ENCODE results near the gene THOC1.
"Not testable (repeated sequence)": the region's sequence is repeated elsewhere in the genome, so short reads cannot be mapped to it uniquely, and the experiment has no call there.

THOC1 gene

GRCh38 chr18:267688-268552 is at the start of gene THOC1:
THOC1 (minus strand) TSS chr18:268047; CDS start chr18:268019, 28 bp downstream.
- DNase-seq (ENCODE audit: low read depth in 2 of 2) = peak; percentile 85 to 94

- no peak for DNase-seq (ENCODE audit: low read depth in 2 of 2)
These were observed 49.8 kb upstream of the THOC1 start for GRCh38 chr18:317618-318017.

GRCh38 chr18:316393-316792 is 48.5 kb upstream of the THOC1 start:
- DNase-seq (ENCODE audit: low read depth in 2 of 2) = no peak

GRCh38 chr18:313931-314330 is 46.1 kb upstream of the THOC1 start:
- no peak for DNase-seq (ENCODE audit: low read depth in 2 of 2)

- DNase-seq (ENCODE audit: low read depth in 2 of 2) = no peak
These were observed 44.6 kb upstream of the THOC1 start for GRCh38 chr18:312415-312814.

GRCh38 chr18:310042-310441 is 42.2 kb upstream of the THOC1 start:
- DNase-seq (ENCODE audit: low read depth in 2 of 2) = no peak

- DNase-seq (ENCODE audit: low read depth in 2 of 2) = not testable (repeated sequence)
These were observed 40.2 kb upstream of the THOC1 start for GRCh38 chr18:308086-308485.

GRCh38 chr18:306608-307255 is 38.9 kb upstream of the THOC1 start:
- DNase-seq (ENCODE audit: low read depth in 2 of 2) = no peak

GRCh38 chr18:305003-305501 is 37.2 kb upstream of the THOC1 start:
- no peak for DNase-seq (ENCODE audit: low read depth in 2 of 2)

GRCh38 chr18:303607-304006 is 35.8 kb upstream of the THOC1 start:
- DNase-seq (ENCODE audit: low read depth in 2 of 2) = no peak

GRCh38 chr18:303011-303410 is 35.2 kb upstream of the THOC1 start:
- DNase-seq (ENCODE audit: low read depth in 2 of 2) = no peak

GRCh38 chr18:302097-302496 is 34.2 kb upstream of the THOC1 start:
- no peak for DNase-seq (ENCODE audit: low read depth in 2 of 2)

- no peak for DNase-seq (ENCODE audit: low read depth in 2 of 2)
These were observed 30.1 kb upstream of the THOC1 start for GRCh38 chr18:297936-298335.

GRCh38 chr18:295756-296490 is 28.1 kb upstream of the THOC1 start:
- no peak for DNase-seq (ENCODE audit: low read depth in 2 of 2)

GRCh38 chr18:294566-294965 is 26.7 kb upstream of the THOC1 start:
- DNase-seq (ENCODE audit: low read depth in 2 of 2) = no peak

- no peak for DNase-seq (ENCODE audit: low read depth in 2 of 2)
These were observed 25.7 kb upstream of the THOC1 start for GRCh38 chr18:293536-293935.

GRCh38 chr18:292271-292670 is 24.4 kb upstream of the THOC1 start:
- no peak for DNase-seq (ENCODE audit: low read depth in 2 of 2)

GRCh38 chr18:289970-290369 is 22.1 kb upstream of the THOC1 start:
- not testable (repeated sequence) for DNase-seq (ENCODE audit: low read depth in 2 of 2)

- DNase-seq (ENCODE audit: low read depth in 2 of 2) = no peak
These were observed 21.2 kb upstream of the THOC1 start for GRCh38 chr18:289026-289425.

GRCh38 chr18:286515-287310 is 18.9 kb upstream of the THOC1 start:
- DNase-seq (ENCODE audit: low read depth in 2 of 2) = no peak

- no peak for DNase-seq (ENCODE audit: low read depth in 2 of 2)
These were observed 18.0 kb upstream of the THOC1 start for GRCh38 chr18:285817-286216.

- DNase-seq (ENCODE audit: low read depth in 2 of 2) = no peak
These were observed 7.6 kb upstream of the THOC1 start for GRCh38 chr18:275486-275885.

All from stimulated activated CD4-positive, alpha-beta T cell treated with anti-CD3 and anti-CD28 coated beads, Interleukin-1b, Interleukin-23, amount 100 ng/mL, for 1 hour (primary cell).